K562 (cell line): ENCODE results near the gene SSBP2. TPM values are rescaled to one million over a fixed set of nuclear protein-coding genes. Genes with fewer than 3 reads are reported as not detected.

Source experiments
- ATAC-seq: fragments of 200-7000 bp; cut with Tn5 transposase; 3 replicates; pipeline ENCODE4 v1.9.1; 2020; ENCODE audit warnings: moderate library complexity
- BruUV-seq: library from RNA; stranded (reverse); fragments of 400-500 nt; replicated peaks from 2 replicates; lab custom pipeline; 2021; lab: Mats Ljungman, UMichigan
- CTCF ChIA-PET: fragments of 300-600 bp; formaldehyde crosslinking; extraction: SDS; loops from one replicate; lab custom pipeline; 2021; ENCODE audit warnings: low intra/inter-chr PET ratio; lab: Yijun Ruan, JAX
- POLR2A ChIA-PET: fragments of 300-600, 350-650 bp; sonication (Branson Sonifier 250); formaldehyde crosslinking; extraction: SDS; loops from one replicate; lab custom pipeline; 2021; ENCODE audit warnings: antibody characterized with exemption, inconsistent platforms; lab: Yijun Ruan, JAX
- DNase-seq, 4 experiments: peaks; one replicate each; pipeline versions ENCODE4 v3.0.0 to v3.0.0-alpha.2; 2011 to 2018; ENCODE audit warnings: low spot score in 3 of 4, mixed read lengths in 3 of 4; ENCODE audit errors: extremely low read depth in 1 of 4
- FAIRE-seq: peaks from 2 replicates; lab custom pipeline; 2011; peaks lifted over from hg19 to GRCh38; lab: Jason Lieb, UNC
- H2AFZ ChIP-seq: 2 replicates; pipeline ENCODE4 v1.6.0; 2011; ENCODE audit warnings: low read depth, low read length, control low read depth, inconsistent platforms
- H3K27ac ChIP-seq: fragments of 200-600 bp; 3 replicates; pipeline ENCODE4 v1.8.0; 2011; ENCODE audit warnings: low read depth, mild to moderate bottlenecking, control low read depth, inconsistent platforms, low read length, moderate library complexity, mixed read lengths; ENCODE audit errors: extremely low read depth
- H3K27me3 ChIP-seq, 2 experiments: fragments of 300-600 bp in 1 of 2; 2 replicates in 1 of 2; 3 replicates in 1 of 2; pipeline versions ENCODE4 v1.6.0 to v1.8.0; 2011; ENCODE audit warnings: inconsistent platforms in 2 of 2, low read length in 2 of 2, mild to moderate bottlenecking in 1 of 2, mixed read lengths in 1 of 2, moderate library complexity in 1 of 2; ENCODE audit not compliant: control insufficient read depth in 2 of 2, insufficient read depth in 2 of 2
- H3K36me3 ChIP-seq: fragments of 300-600 bp; 3 replicates; pipeline ENCODE4 v1.8.0; 2011; ENCODE audit warnings: mild to moderate bottlenecking, low read length, inconsistent platforms; ENCODE audit not compliant: control insufficient read depth, insufficient read depth
- H3K4me1 ChIP-seq, 2 experiments: fragments of 200-600 bp in 1 of 2; replicated peaks in 1 of 2; 2 replicates in 1 of 2; 3 replicates in 1 of 2; pipeline versions ENCODE4 v1.5.1 to v1.8.0; 2011; ENCODE audit warnings: inconsistent platforms in 2 of 2, low read length in 2 of 2, mild to moderate bottlenecking in 1 of 2, mixed read lengths in 1 of 2, moderate library complexity in 1 of 2; ENCODE audit not compliant: control insufficient read depth in 2 of 2, insufficient read depth in 2 of 2
- H3K4me2 ChIP-seq: 2 replicates; pipeline ENCODE4 v1.6.1; 2011; ENCODE audit warnings: low read length, control low read depth, inconsistent platforms, mixed read lengths; ENCODE audit not compliant: insufficient read depth
- H3K4me3 ChIP-seq: fragments of 200-600 bp; sonication (generic), shearing (Covaris generic); 2 replicates; pipeline ENCODE4 v1.5.1; 2016; ENCODE audit warnings: control low read depth, inconsistent platforms
- H3K79me2 ChIP-seq: fragments of 200-600 bp; 3 replicates; pipeline ENCODE4 v1.8.0; 2011; ENCODE audit warnings: low read length, inconsistent platforms; ENCODE audit not compliant: control insufficient read depth, insufficient read depth
- H3K9ac ChIP-seq, 2 experiments: 2 replicates each; pipeline versions ENCODE4 v1.6.0 to v1.6.1; 2011; ENCODE audit warnings: low read depth in 2 of 2, low read length in 2 of 2, control low read depth in 1 of 2, inconsistent platforms in 1 of 2, mild to moderate bottlenecking in 1 of 2, mixed read lengths in 1 of 2; ENCODE audit not compliant: insufficient read depth in 1 of 2
- H3K9me1 ChIP-seq: one replicate; pipeline ENCODE4 v1.6.0; 2011; ENCODE audit warnings: inconsistent platforms, mild to moderate bottlenecking, low read length, moderate library complexity; ENCODE audit not compliant: control insufficient read depth, insufficient read depth
- H3K9me3 ChIP-seq: replicated peaks from 2 replicates; pipeline ENCODE4 v1.5.1; 2011; ENCODE audit warnings: low read depth, low read length, inconsistent platforms; ENCODE audit not compliant: control insufficient read depth, insufficient read depth
- H4K20me1 ChIP-seq: replicated peaks from 2 replicates; pipeline ENCODE4 v1.6.1; 2011; ENCODE audit warnings: low read length, inconsistent platforms, mixed read lengths; ENCODE audit not compliant: control insufficient read depth, insufficient read depth
- ATF7 ChIP-seq: fragments of 450-650 bp; IDR thresholded peaks from 2 replicates; pipeline ENCODE4 v1.7.1; 2014; ENCODE audit warnings: mild to moderate bottlenecking, moderate library complexity
- FOXK1 ChIP-seq: sonication (generic); formaldehyde crosslinking; IDR thresholded peaks from 2 replicates; pipeline ENCODE4 v1.8.0; 2022; ENCODE audit warnings: missing genetic modification reagents, mild to moderate bottlenecking, borderline replicate concordance
- FOXP1 ChIP-seq: sonication (generic); formaldehyde crosslinking; IDR thresholded peaks from 2 replicates; pipeline ENCODE4 v1.8.0; 2022; ENCODE audit warnings: mild to moderate bottlenecking, missing genetic modification reagents
- HNRNPK ChIP-seq: fragments of 200-400 bp; formaldehyde crosslinking; IDR thresholded peaks from one replicate; pipeline ENCODE4 v1.6.1; 2018; ENCODE audit warnings: mild to moderate bottlenecking, low read depth, low read length; ENCODE audit not compliant: poor library complexity, severe bottlenecking
- KDM5B ChIP-seq: fragments of 200-600 bp; sonication (generic); IDR thresholded peaks from 2 replicates; pipeline ENCODE4 v1.6.1; 2012; ENCODE audit warnings: low read depth, mild to moderate bottlenecking, moderate library complexity, low read length, control low read depth, inconsistent platforms; ENCODE audit not compliant: insufficient replicate concordance
- MYNN ChIP-seq, 2 experiments: sonication (generic); formaldehyde crosslinking in 1 of 2; IDR thresholded peaks; 2 replicates each; pipeline versions ENCODE4 v1.5.0 to v1.6.1; 2016 to 2020; ENCODE audit warnings: antibody characterized with exemption in 1 of 2, missing genetic modification reagents in 1 of 2
- PURB ChIP-seq: sonication (generic); formaldehyde crosslinking; IDR thresholded peaks from 2 replicates; pipeline ENCODE4 v1.9.0; 2021; ENCODE audit warnings: low read depth, mild to moderate bottlenecking, missing genetic modification reagents
- RBFOX2 ChIP-seq: fragments of 200-400 bp; formaldehyde crosslinking; IDR thresholded peaks from 2 replicates; pipeline ENCODE4 v1.6.1; 2017; ENCODE audit warnings: low read depth, mild to moderate bottlenecking, low read length, moderate library complexity
- SOX6 ChIP-seq: fragments of 450-650 bp; IDR thresholded peaks from 2 replicates; pipeline ENCODE4 v1.6.1; 2014; ENCODE audit warnings: mild to moderate bottlenecking
- THRAP3 ChIP-seq: fragments of 450-650 bp; IDR thresholded peaks from 2 replicates; pipeline ENCODE4 v1.6.1; 2016; ENCODE audit warnings: mild to moderate bottlenecking, inconsistent platforms, borderline replicate concordance
- XRCC3 ChIP-seq: fragments of 450-650 bp; IDR thresholded peaks from 2 replicates; pipeline ENCODE4 v1.6.1; 2017; ENCODE audit warnings: mild to moderate bottlenecking, moderate library complexity
- ZFP36 ChIP-seq: fragments of 150-350 bp; IDR thresholded peaks from 2 replicates; pipeline ENCODE4 v1.6.1; 2018; ENCODE audit warnings: low read length, low read depth; ENCODE audit not compliant: partially characterized antibody
- ZNF239 ChIP-seq: fragments of 250-450 bp; sonication (Bioruptor Pico); IDR thresholded peaks from 2 replicates; pipeline ENCODE4 v1.4.0; 2020; ENCODE audit warnings: mild to moderate bottlenecking
- WGBS: fragments of 100-300 bp; shearing (Covaris generic); methylation state at CpG from one replicate; pipeline ENCODE4 v1.1.6; 2016; ENCODE audit warnings: low coverage, mixed read lengths; ENCODE audit not compliant: insufficient coverage; ENCODE audit errors: missing lambda C conversion rate; 5-methylcytosine and 5-hydroxymethylcytosine counted together
- in situ Hi-C: fragments of 300-500 bp; cut with MboI; formaldehyde crosslinking; loops from 4 replicates; pipeline ENCODE4 v1.15.0; 2018; ENCODE audit warnings: inconsistent platforms, mixed read lengths
- intact Hi-C: fragments of 100-400 bp; cut with micrococcal nuclease; formaldehyde crosslinking; loops from 2 replicates; pipeline ENCODE4 v1.14.2; 2022
- polyA plus RNA-seq, 8 experiments: library from polyadenylated mRNA; depleted of rRNA in 4 of 8; stranded (reverse) in 5 of 8; unstranded in 3 of 8; fragments of >200 nt; fragmentation: Nextera tagmentation in 2 of 8; fragmentation: Illumina TruSeq in 1 of 8; extraction: Ambion mirVana in 2 of 8; extraction: Trizol in 1 of 8; gene quantifications; 2 replicates each; pipeline versions ENCODE4 v1.2.1 to v1.2.3, GENCODE V29; 2011 to 2014; ENCODE audit warnings: inconsistent platforms in 1 of 8, missing spikeins in 1 of 8
- total RNA-seq, 7 experiments: library from RNA; depleted of rRNA in 6 of 7; stranded (reverse); fragments of >200 nt in 6 of 7; fragmentation: Illumina TruSeq in 2 of 7; extraction: Trizol in 2 of 7; gene quantifications; 2 replicates each; pipeline versions ENCODE4 v1.2.1 to v1.2.3, GENCODE V29; 2011 to 2021; ENCODE audit warnings: low replicate concordance in 1 of 7
- TF ChIP-seq, protein P1 (sequence below): sonication (generic); formaldehyde crosslinking; IDR thresholded peaks from 2 replicates; pipeline ENCODE4 v1.8.0; 2022; ENCODE audit warnings: mild to moderate bottlenecking, missing genetic modification reagents
- TF ChIP-seq, protein P2 (sequence below): fragments of 200-400 bp; formaldehyde crosslinking; IDR thresholded peaks from 2 replicates; pipeline ENCODE4 v1.6.1; 2017; ENCODE audit warnings: mild to moderate bottlenecking, low read depth, low read length, moderate library complexity
- TF ChIP-seq, protein P3 (sequence below): fragments of 450-650 bp; IDR thresholded peaks from 2 replicates; pipeline ENCODE4 v1.6.1; 2017; ENCODE audit warnings: antibody characterized with exemption, mild to moderate bottlenecking

The SSBP2 gene
- total and polyA plus RNA-seq, 9 of the 15 experiments (the other 6 are each of a cell fraction or from before 2014, with no cell fraction given) = 22.3 to 133 (median 42.1) TPM

DNA sequence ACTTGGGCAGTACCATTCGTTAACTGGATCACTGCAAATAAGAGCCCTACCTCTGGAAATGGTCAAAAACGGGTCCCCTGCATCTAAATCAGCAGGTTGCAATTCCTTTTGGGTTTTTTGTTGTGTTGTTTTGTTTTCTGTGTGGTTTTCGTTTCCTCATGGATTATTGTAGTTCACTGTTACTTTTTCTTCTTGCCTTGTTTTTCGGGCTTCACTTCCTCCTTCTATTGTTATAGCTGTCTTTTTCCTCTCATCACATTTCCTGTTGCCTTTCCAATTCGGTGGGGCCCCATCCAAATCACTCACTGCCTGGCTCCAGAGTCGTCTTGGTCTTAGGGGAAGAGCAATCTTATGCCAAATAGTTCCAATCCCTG lies 8.7 kb upstream of the SSBP2 start:
- Histone ChIP-seq H3K4me3 (peak overlapping the region; percentile 39), H3K9me3 (no peaks in the 10 kb centered on the region), H3K4me2 (peak overlapping the region; percentile 79), H4K20me1 (no peaks in the 10 kb centered on the region), H2AFZ (peak overlapping the region; percentile 81), H3K36me3 (no peaks in the 10 kb centered on the region), H3K27me3 (no peaks in the 10 kb centered on the region), H3K9ac (peak overlapping the region; percentile 59 to 87), H3K4me1 (peaks cover 3 to 76% of the 10 kb centered on the region in 2 experiments), H3K27ac (peak overlapping the region; percentile 81), H3K9me1 (no peaks in the 10 kb centered on the region), H3K79me2 (peaks cover 26% of the 10 kb centered on the region)
- in situ Hi-C loops = loop anchor here (5.0 kb wide), 1 partner anchor 88 kb away; no protein-coding TSS in a partner anchor
- POLR2A ChIA-PET = interaction anchor here (0.7 to 2.9 kb wide), 6 partner anchors 8 to 92 kb away, joined by 3 to 22 read pairs (median 4); partner anchors contain the start of gene SSBP2
- no TSS peak for BruUV-seq
- ATAC-seq (peak; percentile 18), DNase-seq (peak in 1 of 4 experiments; percentile 47), FAIRE-seq (no peak)
- 0% methylated on average over 6 of the region's 6 CpGs for WGBS
- intact Hi-C loops = loop anchor here (1.0 kb wide), 1 partner anchor 19 kb away; no protein-coding TSS in a partner anchor
- CTCF ChIA-PET = no interaction called here
- no peak for TF ChIP-seq ZNF239
- TF ChIP-seq HNRNPK = no peak
- TF ChIP-seq SOX6 = peak; percentile 45; the same call in 1 of the 2 replicates
- no peak for TF ChIP-seq FOXK1
- TF ChIP-seq MYNN (IDR thresholded peaks at IDR 0.05) = no peak
- no peak for TF ChIP-seq MYNN (CRISPR knock-in tag; IDR thresholded peaks at IDR 0.05)
- TF ChIP-seq XRCC3 = no peak
- TF ChIP-seq FOXP1 = no peak
- TF ChIP-seq PURB (CRISPR knock-in tag) = no peak
- TF ChIP-seq, protein P1, sequence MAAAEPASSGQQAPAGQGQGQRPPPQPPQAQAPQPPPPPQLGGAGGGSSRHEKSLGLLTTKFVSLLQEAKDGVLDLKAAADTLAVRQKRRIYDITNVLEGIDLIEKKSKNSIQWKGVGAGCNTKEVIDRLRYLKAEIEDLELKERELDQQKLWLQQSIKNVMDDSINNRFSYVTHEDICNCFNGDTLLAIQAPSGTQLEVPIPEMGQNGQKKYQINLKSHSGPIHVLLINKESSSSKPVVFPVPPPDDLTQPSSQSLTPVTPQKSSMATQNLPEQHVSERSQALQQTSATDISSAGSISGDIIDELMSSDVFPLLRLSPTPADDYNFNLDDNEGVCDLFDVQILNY (CRISPR knock-in tag) = no peak
- peak; percentile 62; the same call in 1 of the 2 replicates for TF ChIP-seq ATF7
- no peak for TF ChIP-seq ZFP36
- TF ChIP-seq KDM5B = no peak
- TF ChIP-seq, protein P2, sequence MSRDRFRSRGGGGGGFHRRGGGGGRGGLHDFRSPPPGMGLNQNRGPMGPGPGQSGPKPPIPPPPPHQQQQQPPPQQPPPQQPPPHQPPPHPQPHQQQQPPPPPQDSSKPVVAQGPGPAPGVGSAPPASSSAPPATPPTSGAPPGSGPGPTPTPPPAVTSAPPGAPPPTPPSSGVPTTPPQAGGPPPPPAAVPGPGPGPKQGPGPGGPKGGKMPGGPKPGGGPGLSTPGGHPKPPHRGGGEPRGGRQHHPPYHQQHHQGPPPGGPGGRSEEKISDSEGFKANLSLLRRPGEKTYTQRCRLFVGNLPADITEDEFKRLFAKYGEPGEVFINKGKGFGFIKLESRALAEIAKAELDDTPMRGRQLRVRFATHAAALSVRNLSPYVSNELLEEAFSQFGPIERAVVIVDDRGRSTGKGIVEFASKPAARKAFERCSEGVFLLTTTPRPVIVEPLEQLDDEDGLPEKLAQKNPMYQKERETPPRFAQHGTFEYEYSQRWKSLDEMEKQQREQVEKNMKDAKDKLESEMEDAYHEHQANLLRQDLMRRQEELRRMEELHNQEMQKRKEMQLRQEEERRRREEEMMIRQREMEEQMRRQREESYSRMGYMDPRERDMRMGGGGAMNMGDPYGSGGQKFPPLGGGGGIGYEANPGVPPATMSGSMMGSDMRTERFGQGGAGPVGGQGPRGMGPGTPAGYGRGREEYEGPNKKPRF = no peak
- TF ChIP-seq THRAP3 = no peak
- peak; percentile 50; the same call in 1 of the 2 replicates for TF ChIP-seq RBFOX2
- TF ChIP-seq, protein P3, sequence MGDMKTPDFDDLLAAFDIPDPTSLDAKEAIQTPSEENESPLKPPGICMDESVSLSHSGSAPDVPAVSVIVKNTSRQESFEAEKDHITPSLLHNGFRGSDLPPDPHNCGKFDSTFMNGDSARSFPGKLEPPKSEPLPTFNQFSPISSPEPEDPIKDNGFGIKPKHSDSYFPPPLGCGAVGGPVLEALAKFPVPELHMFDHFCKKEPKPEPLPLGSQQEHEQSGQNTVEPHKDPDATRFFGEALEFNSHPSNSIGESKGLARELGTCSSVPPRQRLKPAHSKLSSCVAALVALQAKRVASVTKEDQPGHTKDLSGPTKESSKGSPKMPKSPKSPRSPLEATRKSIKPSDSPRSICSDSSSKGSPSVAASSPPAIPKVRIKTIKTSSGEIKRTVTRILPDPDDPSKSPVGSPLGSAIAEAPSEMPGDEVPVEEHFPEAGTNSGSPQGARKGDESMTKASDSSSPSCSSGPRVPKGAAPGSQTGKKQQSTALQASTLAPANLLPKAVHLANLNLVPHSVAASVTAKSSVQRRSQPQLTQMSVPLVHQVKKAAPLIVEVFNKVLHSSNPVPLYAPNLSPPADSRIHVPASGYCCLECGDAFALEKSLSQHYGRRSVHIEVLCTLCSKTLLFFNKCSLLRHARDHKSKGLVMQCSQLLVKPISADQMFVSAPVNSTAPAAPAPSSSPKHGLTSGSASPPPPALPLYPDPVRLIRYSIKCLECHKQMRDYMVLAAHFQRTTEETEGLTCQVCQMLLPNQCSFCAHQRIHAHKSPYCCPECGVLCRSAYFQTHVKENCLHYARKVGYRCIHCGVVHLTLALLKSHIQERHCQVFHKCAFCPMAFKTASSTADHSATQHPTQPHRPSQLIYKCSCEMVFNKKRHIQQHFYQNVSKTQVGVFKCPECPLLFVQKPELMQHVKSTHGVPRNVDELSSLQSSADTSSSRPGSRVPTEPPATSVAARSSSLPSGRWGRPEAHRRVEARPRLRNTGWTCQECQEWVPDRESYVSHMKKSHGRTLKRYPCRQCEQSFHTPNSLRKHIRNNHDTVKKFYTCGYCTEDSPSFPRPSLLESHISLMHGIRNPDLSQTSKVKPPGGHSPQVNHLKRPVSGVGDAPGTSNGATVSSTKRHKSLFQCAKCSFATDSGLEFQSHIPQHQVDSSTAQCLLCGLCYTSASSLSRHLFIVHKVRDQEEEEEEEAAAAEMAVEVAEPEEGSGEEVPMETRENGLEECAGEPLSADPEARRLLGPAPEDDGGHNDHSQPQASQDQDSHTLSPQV = no peak
